Measurements from ENCODE around the gene VDR. TPM values are rescaled to one million over a fixed set of nuclear protein-coding genes. Genes with fewer than 3 reads are reported as not detected.
"Not testable (repeated sequence)": the region's sequence is repeated elsewhere in the genome, so short reads cannot be mapped to it uniquely, and the experiment has no call there.

The VDR gene
- total and polyA plus RNA-seq, 2 donors (not counting 1 experiment from before 2014, with no cell fraction given), result 16.2 to 24.4 TPM

GRCh38 chr12:47843226-47843980, 61.4 kb downstream of the VDR start:
- Histone ChIP-seq H4K20me1 (ENCODE audit: control insufficient read depth, extremely low read depth, insufficient read depth, low read length) (no peaks in the 10 kb centered on the region), H3K9ac (ENCODE audit: insufficient read depth, low read length) (no peak overlapping the region), H2AFZ (ENCODE audit: low read length) (no peak overlapping the region), H3K36me3 (ENCODE audit: control insufficient read depth, insufficient read depth, low read length) (peaks cover 12% of the 10 kb centered on the region), H3K27ac (ENCODE audit: insufficient read depth, low read length) (no peak overlapping the region), H3K79me2 (ENCODE audit: control insufficient read depth, insufficient read depth, low read length) (no peaks in the 10 kb centered on the region), H3K4me2 (ENCODE audit: extremely low read depth, insufficient read depth, low read length) (no peak overlapping the region), H3K9me3 (ENCODE audit: control insufficient read depth, insufficient read depth, low read depth, low read length) (no peaks in the 10 kb centered on the region), H3K4me1 (ENCODE audit: control insufficient read depth, extremely low read depth, insufficient read depth, low read length) (peaks cover 2% of the 10 kb centered on the region), H3K4me3 (replicated peaks in 1 of 4; ENCODE audit: control extremely low read depth in 1 of 4, insufficient read depth in 1 of 4, low read depth in 3 of 4, low read length in 4 of 4) (no peak overlapping the region), H3K27me3 (ENCODE audit: control insufficient read depth, insufficient read depth, low read length) (no peaks in the 10 kb centered on the region)
- DNase-seq (ENCODE audit: low read depth in 2 of 2), result peak in 1 of 2 donors; percentile 50
- TF ChIP-seq EZH2 (IDR thresholded peaks at IDR 0.05; ENCODE audit: low read length, missing control alignments), result no peak
- no peak for TF ChIP-seq CTCF (conservative IDR thresholded peaks at IDR 0.05 in 1 of 2, IDR thresholded peaks at IDR 0.05 in 1 of 2; ENCODE audit: low read depth in 1 of 2, low read length in 2 of 2)

DNA sequence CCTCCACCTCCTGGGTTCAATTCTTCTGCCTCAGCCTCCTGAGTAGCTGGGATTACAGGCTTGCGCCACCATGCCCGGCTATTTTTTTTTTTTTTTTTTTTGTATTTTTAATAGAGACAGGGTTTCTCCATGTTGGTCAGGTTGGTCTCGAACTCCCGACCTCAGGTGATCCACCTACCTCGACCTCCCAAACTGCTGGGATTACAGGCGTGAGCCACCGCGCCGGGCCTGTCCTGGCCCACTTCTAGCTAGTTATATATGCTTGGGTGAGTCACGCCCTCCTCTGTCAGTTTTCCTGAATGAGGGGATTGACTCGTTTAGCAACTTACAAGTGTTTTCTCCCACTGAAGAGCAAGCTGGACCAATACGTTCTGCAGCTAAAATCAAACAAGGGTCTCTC, 62.3 kb downstream of the VDR start:
- not testable (repeated sequence) for H3K9me3 ChIP-seq (ENCODE audit: control insufficient read depth, insufficient read depth, low read depth, low read length); H2AFZ ChIP-seq (ENCODE audit: low read length); H3K4me1 ChIP-seq (ENCODE audit: control insufficient read depth, extremely low read depth, insufficient read depth, low read length); H3K27ac ChIP-seq (ENCODE audit: insufficient read depth, low read length); H3K4me2 ChIP-seq (ENCODE audit: extremely low read depth, insufficient read depth, low read length); H3K27me3 ChIP-seq (ENCODE audit: control insufficient read depth, insufficient read depth, low read length); H4K20me1 ChIP-seq (ENCODE audit: control insufficient read depth, extremely low read depth, insufficient read depth, low read length); H3K79me2 ChIP-seq (ENCODE audit: control insufficient read depth, insufficient read depth, low read length); DNase-seq (ENCODE audit: low read depth in 2 of 2); H3K9ac ChIP-seq (ENCODE audit: insufficient read depth, low read length); H3K4me3 ChIP-seq (replicated peaks in 1 of 4; ENCODE audit: control extremely low read depth in 1 of 4, insufficient read depth in 1 of 4, low read depth in 3 of 4, low read length in 4 of 4)
- peaks cover 12% of the 10 kb centered on the region for H3K36me3 ChIP-seq (ENCODE audit: control insufficient read depth, insufficient read depth, low read length)

GRCh38 chr12:47841910-47842309, 62.9 kb downstream of the VDR start:
- H3K4me2 ChIP-seq (ENCODE audit: extremely low read depth, insufficient read depth, low read length), result no peak overlapping the region
- no peaks in the 10 kb centered on the region for H3K9me3 ChIP-seq (ENCODE audit: control insufficient read depth, insufficient read depth, low read depth, low read length)
- no peak overlapping the region for H2AFZ ChIP-seq (ENCODE audit: low read length)
- no peaks in the 10 kb centered on the region for H3K79me2 ChIP-seq (ENCODE audit: control insufficient read depth, insufficient read depth, low read length)
- TF ChIP-seq CTCF (conservative IDR thresholded peaks at IDR 0.05 in 1 of 2, IDR thresholded peaks at IDR 0.05 in 1 of 2; ENCODE audit: low read depth in 1 of 2, low read length in 2 of 2) (no peak), EZH2 (IDR thresholded peaks at IDR 0.05; ENCODE audit: low read length, missing control alignments) (no peak)
- no peaks in the 10 kb centered on the region for H4K20me1 ChIP-seq (ENCODE audit: control insufficient read depth, extremely low read depth, insufficient read depth, low read length)
- no peak overlapping the region for H3K4me3 ChIP-seq (replicated peaks in 1 of 4; ENCODE audit: control extremely low read depth in 1 of 4, insufficient read depth in 1 of 4, low read depth in 3 of 4, low read length in 4 of 4)
- no peak overlapping the region for H3K9ac ChIP-seq (ENCODE audit: insufficient read depth, low read length)
- no peaks in the 10 kb centered on the region for H3K27me3 ChIP-seq (ENCODE audit: control insufficient read depth, insufficient read depth, low read length)
- peaks cover 2% of the 10 kb centered on the region for H3K4me1 ChIP-seq (ENCODE audit: control insufficient read depth, extremely low read depth, insufficient read depth, low read length)
- peaks cover 12% of the 10 kb centered on the region for H3K36me3 ChIP-seq (ENCODE audit: control insufficient read depth, insufficient read depth, low read length)
- no peak overlapping the region for H3K27ac ChIP-seq (ENCODE audit: insufficient read depth, low read length)
- DNase-seq (ENCODE audit: low read depth in 2 of 2), result no peak
